Parathyroid adenoma (tissue), 2 donors: ENCODE measurements around the gene C17orf50.
A peak's percentile ranks its signal among the peaks of the same experiment; 100 is the strongest.

ENCODE experiments used
- H2AFZ ChIP-seq: fragments of 300-600 bp; sonication (generic); one replicate; pipeline ENCODE4 v1.7.0; 2017; ENCODE audit warnings: antibody characterized with exemption, mild to moderate bottlenecking
- H3K27ac ChIP-seq: fragments of 300-600 bp; sonication (generic); one replicate; pipeline ENCODE4 v1.7.0; 2017
- H3K27me3 ChIP-seq: fragments of 300-600 bp; sonication (generic); one replicate; pipeline ENCODE4 v1.7.0; 2017; ENCODE audit warnings: low read length; ENCODE audit not compliant: control insufficient read depth, insufficient read depth
- H3K36me3 ChIP-seq: fragments of 300-600 bp; sonication (generic); one replicate; pipeline ENCODE4 v1.7.0; 2017; ENCODE audit warnings: low read length; ENCODE audit not compliant: control insufficient read depth, insufficient read depth
- H3K4me1 ChIP-seq: fragments of 300-600 bp; sonication (generic); one replicate; pipeline ENCODE4 v1.7.0; 2017; ENCODE audit warnings: control low read depth
- H3K4me2 ChIP-seq: fragments of 300-600 bp; sonication (generic); one replicate; pipeline ENCODE4 v1.7.0; 2017; ENCODE audit warnings: low read length
- H3K4me3 ChIP-seq: fragments of 300-600 bp; sonication (generic); one replicate; pipeline ENCODE4 v1.7.0; 2017; ENCODE audit warnings: low read depth, low read length
- H3K79me2 ChIP-seq: fragments of 300-600 bp; sonication (generic); one replicate; pipeline ENCODE4 v1.7.0; 2017; ENCODE audit warnings: control low read depth
- H3K9ac ChIP-seq: fragments of 300-600 bp; sonication (generic); one replicate; pipeline ENCODE4 v1.7.0; 2017; ENCODE audit warnings: mild to moderate bottlenecking
- H3K9me3 ChIP-seq: fragments of 300-600 bp; sonication (generic); one replicate; pipeline ENCODE4 v1.7.0; 2017; ENCODE audit warnings: low read length; ENCODE audit not compliant: control insufficient read depth
- CTCF ChIP-seq: fragments of 300-600 bp; sonication (generic); IDR thresholded peaks from one replicate; pipeline ENCODE4 v1.7.0; 2017; ENCODE audit warnings: antibody characterized with exemption, mild to moderate bottlenecking
- donor health status: primary hyperparathyroidism.

C17orf50 gene

GRCh38 chr17:35797370-35797769 is 36.7 kb downstream of the C17orf50 start:
- TF ChIP-seq CTCF: no peak
- H3K27ac ChIP-seq: no peak overlapping the region
- no peaks in the 10 kb centered on the region for H3K27me3 ChIP-seq
- H3K79me2 ChIP-seq: no peaks in the 10 kb centered on the region
- H3K36me3 ChIP-seq: no peaks in the 10 kb centered on the region
- no peak overlapping the region for H2AFZ ChIP-seq
- no peak overlapping the region for H3K4me3 ChIP-seq
- no peak overlapping the region for H3K4me2 ChIP-seq
- no peaks in the 10 kb centered on the region for H3K9me3 ChIP-seq
- H3K4me1 ChIP-seq: peaks cover 5% of the 10 kb centered on the region
- H3K9ac ChIP-seq: no peak overlapping the region

- no peaks in the 10 kb centered on the region for H3K27me3 ChIP-seq
- TF ChIP-seq CTCF: no peak
- H3K4me2 ChIP-seq: no peak overlapping the region
- no peak overlapping the region for H2AFZ ChIP-seq
- H3K27ac ChIP-seq: no peak overlapping the region
- H3K36me3 ChIP-seq: no peaks in the 10 kb centered on the region
- no peaks in the 10 kb centered on the region for H3K79me2 ChIP-seq
- H3K4me3 ChIP-seq: no peak overlapping the region
- no peaks in the 10 kb centered on the region for H3K9me3 ChIP-seq
- H3K9ac ChIP-seq: no peak overlapping the region
- H3K4me1 ChIP-seq: peaks cover 5% of the 10 kb centered on the region
Measured at GRCh38 chr17:35797918-35798317, 37.2 kb downstream of the C17orf50 start.

GRCh38 chr17:35799942-35800341 is 39.3 kb downstream of the C17orf50 start:
- no peak for TF ChIP-seq CTCF
- Histone ChIP-seq H3K9ac (no peak overlapping the region), H3K9me3 (no peaks in the 10 kb centered on the region)

GRCh38 chr17:35801583-35802224 is 41.0 kb downstream of the C17orf50 start:
- peaks cover 10% of the 10 kb centered on the region for H3K4me1 ChIP-seq
- H3K4me2 ChIP-seq: no peak overlapping the region
- H3K27me3 ChIP-seq: no peaks in the 10 kb centered on the region
- H2AFZ ChIP-seq: no peak overlapping the region
- no peak overlapping the region for H3K4me3 ChIP-seq
- H3K9me3 ChIP-seq: no peaks in the 10 kb centered on the region
- no peak overlapping the region for H3K27ac ChIP-seq
- TF ChIP-seq CTCF: no peak
- no peaks in the 10 kb centered on the region for H3K79me2 ChIP-seq
- H3K36me3 ChIP-seq: no peaks in the 10 kb centered on the region
- no peak overlapping the region for H3K9ac ChIP-seq

More at GRCh38 chr17:35799942-35800341, 39.3 kb downstream of the C17orf50 start:
- no peak overlapping the region for H2AFZ ChIP-seq
- H3K4me2 ChIP-seq: no peak overlapping the region
- no peaks in the 10 kb centered on the region for H3K79me2 ChIP-seq
- peaks cover 10% of the 10 kb centered on the region for H3K4me1 ChIP-seq
- H3K36me3 ChIP-seq: no peaks in the 10 kb centered on the region
- H3K4me3 ChIP-seq: no peak overlapping the region
- no peaks in the 10 kb centered on the region for H3K27me3 ChIP-seq
- H3K27ac ChIP-seq: no peak overlapping the region

- H3K27me3 ChIP-seq: no peaks in the 10 kb centered on the region
- H3K4me1 ChIP-seq: peaks cover 10% of the 10 kb centered on the region
- H3K4me3 ChIP-seq: no peak overlapping the region
Measured at GRCh38 chr17:35804658-35805192, 44.0 kb downstream of the C17orf50 start.

More at GRCh38 chr17:35804658-35805192, 44.0 kb downstream of the C17orf50 start:
- Histone ChIP-seq H2AFZ (peak overlapping the region; percentile 48), H3K9ac (no peak overlapping the region), H3K9me3 (no peaks in the 10 kb centered on the region), H3K27ac (no peak overlapping the region), H3K79me2 (peaks cover under 1% of the 10 kb centered on the region), H3K36me3 (no peaks in the 10 kb centered on the region), H3K4me2 (no peak overlapping the region)
- peak; percentile 90 for TF ChIP-seq CTCF
